Measurements from ENCODE around the gene NUSAP1. TPM values are rescaled to one million over a fixed set of nuclear protein-coding genes. Genes with fewer than 3 reads are reported as not detected.

Gene NUSAP1
- total RNA-seq, 1 donor from 2014 or later: 15.7 TPM

GRCh38 chr15:41387646-41388045, 55.0 kb downstream of the NUSAP1 start:
- Mint-ChIP-seq H3K27ac (ENCODE audit: unreplicated experiment) (no peak overlapping the region), H3K4me3 (ENCODE audit: unreplicated experiment) (no peak overlapping the region), H3K9me3 (ENCODE audit: low read depth) (no peaks in the 10 kb centered on the region), H3K27me3 (ENCODE audit: low read depth) (no peaks in the 10 kb centered on the region), H3K4me1 (ENCODE audit: low read depth) (no peaks in the 10 kb centered on the region), H3K36me3 (ENCODE audit: low read depth) (peaks cover 14% of the 10 kb centered on the region)
- no peak for DNase-seq (ENCODE audit: low spot score)
- no peak for TF ChIP-seq CTCF (IDR thresholded peaks at IDR 0.05)

DNA sequence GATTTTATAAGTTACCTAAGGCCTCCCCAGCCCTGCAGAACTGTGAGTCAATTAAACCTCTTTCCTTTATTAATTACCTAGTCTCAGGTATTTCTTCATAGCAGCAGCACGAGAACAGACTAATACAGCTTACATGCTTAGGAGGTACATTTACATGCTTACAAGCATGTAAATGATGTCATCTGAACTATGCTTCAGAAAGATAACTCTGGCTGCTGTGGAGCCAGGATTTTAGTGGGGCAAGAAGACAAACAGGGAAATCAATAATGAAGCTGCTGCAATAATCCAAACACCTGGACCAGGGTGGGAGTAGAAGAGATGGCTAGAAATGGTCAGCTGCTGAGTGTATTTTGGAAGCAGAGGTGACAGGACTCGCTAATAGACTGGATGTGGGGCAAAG, 60.0 kb downstream of the NUSAP1 start:
- no peaks in the 10 kb centered on the region for H3K27me3 Mint-ChIP-seq (ENCODE audit: low read depth)
- no peak for DNase-seq (ENCODE audit: low spot score)
- no peak overlapping the region for H3K27ac Mint-ChIP-seq (ENCODE audit: unreplicated experiment)
- no peaks in the 10 kb centered on the region for H3K4me1 Mint-ChIP-seq (ENCODE audit: low read depth)
- H3K4me3 Mint-ChIP-seq (ENCODE audit: unreplicated experiment): no peak overlapping the region
- peaks cover 27% of the 10 kb centered on the region for H3K36me3 Mint-ChIP-seq (ENCODE audit: low read depth)
- H3K9me3 Mint-ChIP-seq (ENCODE audit: low read depth): no peaks in the 10 kb centered on the region
- no peak for TF ChIP-seq CTCF (IDR thresholded peaks at IDR 0.05)

DNA sequence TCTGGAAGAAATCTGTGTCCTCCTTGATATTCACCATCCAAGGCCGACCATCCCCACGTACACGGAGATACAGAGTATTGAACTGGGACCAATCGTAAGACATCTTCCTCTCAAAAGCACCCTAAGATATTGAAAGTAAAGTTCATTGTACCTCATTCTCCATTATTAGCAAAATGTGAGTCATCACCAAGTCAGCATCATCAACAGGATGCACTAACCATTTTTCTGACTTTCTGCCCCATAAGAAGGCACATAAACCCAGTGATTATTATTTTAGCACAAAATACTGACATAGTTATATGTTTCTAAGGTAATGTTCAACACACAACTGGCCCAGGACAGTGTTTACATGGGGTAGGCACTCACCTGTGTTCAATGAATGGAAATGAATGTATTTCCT, 62.2 kb downstream of the NUSAP1 start:
- no peak overlapping the region for H3K4me3 Mint-ChIP-seq (ENCODE audit: unreplicated experiment)
- no peaks in the 10 kb centered on the region for H3K27me3 Mint-ChIP-seq (ENCODE audit: low read depth)
- H3K9me3 Mint-ChIP-seq (ENCODE audit: low read depth): no peaks in the 10 kb centered on the region
- peaks cover 22% of the 10 kb centered on the region for H3K36me3 Mint-ChIP-seq (ENCODE audit: low read depth)
- no peak for TF ChIP-seq CTCF (IDR thresholded peaks at IDR 0.05)
- H3K4me1 Mint-ChIP-seq (ENCODE audit: low read depth): no peaks in the 10 kb centered on the region
- H3K27ac Mint-ChIP-seq (ENCODE audit: unreplicated experiment): no peak overlapping the region
- DNase-seq (ENCODE audit: low spot score): no peak

- H3K27ac Mint-ChIP-seq (ENCODE audit: unreplicated experiment): no peak overlapping the region
- H3K4me3 Mint-ChIP-seq (ENCODE audit: unreplicated experiment): no peak overlapping the region
- DNase-seq (ENCODE audit: low spot score): no peak
- H3K36me3 Mint-ChIP-seq (ENCODE audit: low read depth): peaks cover 22% of the 10 kb centered on the region
- TF ChIP-seq CTCF (IDR thresholded peaks at IDR 0.05): no peak
- H3K9me3 Mint-ChIP-seq (ENCODE audit: low read depth): no peaks in the 10 kb centered on the region
- no peaks in the 10 kb centered on the region for H3K27me3 Mint-ChIP-seq (ENCODE audit: low read depth)
- peaks cover 3% of the 10 kb centered on the region for H3K4me1 Mint-ChIP-seq (ENCODE audit: low read depth)
Measured at GRCh38 chr15:41396111-41396510, 63.4 kb downstream of the NUSAP1 start.

GRCh38 chr15:41401904-41402267, 69.2 kb downstream of the NUSAP1 start:
- peak overlapping the region; percentile 91 for H3K27ac Mint-ChIP-seq (ENCODE audit: unreplicated experiment)
- H3K9me3 Mint-ChIP-seq (ENCODE audit: low read depth): no peaks in the 10 kb centered on the region
- no peak for TF ChIP-seq CTCF (IDR thresholded peaks at IDR 0.05)
- no peaks in the 10 kb centered on the region for H3K27me3 Mint-ChIP-seq (ENCODE audit: low read depth)
- peak overlapping the region; percentile 87 for H3K4me3 Mint-ChIP-seq (ENCODE audit: unreplicated experiment)
- DNase-seq (ENCODE audit: low spot score): no peak
- H3K4me1 Mint-ChIP-seq (ENCODE audit: low read depth): peaks cover 21% of the 10 kb centered on the region
- H3K36me3 Mint-ChIP-seq (ENCODE audit: low read depth): no peaks in the 10 kb centered on the region
